ENCODE results near the gene ALG11.

The ALG11 gene

GRCh38 chr13:52034616-52035226, 22.5 kb downstream of the ALG11 start:
- TF ChIP-seq GATA2 (IDR thresholded peaks at IDR 0.05; ENCODE audit: low read depth, low read length) (no peak), GATA3 (IDR thresholded peaks at IDR 0.05; ENCODE audit: low read depth, low read length) (no peak)

GRCh38 chr13:52036037-52036436, 23.8 kb downstream of the ALG11 start:
- TF ChIP-seq GATA2 (IDR thresholded peaks at IDR 0.05; ENCODE audit: low read depth, low read length) (no peak), GATA3 (IDR thresholded peaks at IDR 0.05; ENCODE audit: low read depth, low read length) (no peak)

GRCh38 chr13:52043675-52044074, 31.5 kb downstream of the ALG11 start:
- TF ChIP-seq GATA3 (IDR thresholded peaks at IDR 0.05; ENCODE audit: low read depth, low read length): no peak
- TF ChIP-seq GATA2 (IDR thresholded peaks at IDR 0.05; ENCODE audit: low read depth, low read length): no peak

- TF ChIP-seq GATA2 (IDR thresholded peaks at IDR 0.05; ENCODE audit: low read depth, low read length) (no peak), GATA3 (IDR thresholded peaks at IDR 0.05; ENCODE audit: low read depth, low read length) (no peak)
Measured at GRCh38 chr13:52047463-52047862, 35.3 kb downstream of the ALG11 start.

GRCh38 chr13:52048516-52048915, 36.3 kb downstream of the ALG11 start:
- no peak for TF ChIP-seq GATA2 (IDR thresholded peaks at IDR 0.05; ENCODE audit: low read depth, low read length)
- TF ChIP-seq GATA3 (IDR thresholded peaks at IDR 0.05; ENCODE audit: low read depth, low read length): no peak

- TF ChIP-seq GATA3 (IDR thresholded peaks at IDR 0.05; ENCODE audit: low read depth, low read length): no peak
- no peak for TF ChIP-seq GATA2 (IDR thresholded peaks at IDR 0.05; ENCODE audit: low read depth, low read length)
Measured at GRCh38 chr13:52051400-52051799, 39.2 kb downstream of the ALG11 start.

GRCh38 chr13:52053460-52053859, 41.3 kb downstream of the ALG11 start:
- no peak; the same call in 1 of the 2 replicates for TF ChIP-seq GATA2 (IDR thresholded peaks at IDR 0.05; ENCODE audit: low read depth, low read length)
- TF ChIP-seq GATA3 (IDR thresholded peaks at IDR 0.05; ENCODE audit: low read depth, low read length): no peak

GRCh38 chr13:52061587-52061986, 49.4 kb downstream of the ALG11 start:
- TF ChIP-seq GATA2 (IDR thresholded peaks at IDR 0.05; ENCODE audit: low read depth, low read length): no peak

GRCh38 chr13:52067237-52067636, 55.0 kb downstream of the ALG11 start:
- TF ChIP-seq GATA2 (IDR thresholded peaks at IDR 0.05; ENCODE audit: low read depth, low read length): no peak
- no peak for TF ChIP-seq GATA3 (IDR thresholded peaks at IDR 0.05; ENCODE audit: low read depth, low read length)

- no peak for TF ChIP-seq GATA3 (IDR thresholded peaks at IDR 0.05; ENCODE audit: low read depth, low read length)
- no peak for TF ChIP-seq GATA2 (IDR thresholded peaks at IDR 0.05; ENCODE audit: low read depth, low read length)
Measured at GRCh38 chr13:52070929-52071523, 58.8 kb downstream of the ALG11 start.
